ENCODE measurements around the gene TSHZ1.

- TF ChIP-seq, protein P1, sequence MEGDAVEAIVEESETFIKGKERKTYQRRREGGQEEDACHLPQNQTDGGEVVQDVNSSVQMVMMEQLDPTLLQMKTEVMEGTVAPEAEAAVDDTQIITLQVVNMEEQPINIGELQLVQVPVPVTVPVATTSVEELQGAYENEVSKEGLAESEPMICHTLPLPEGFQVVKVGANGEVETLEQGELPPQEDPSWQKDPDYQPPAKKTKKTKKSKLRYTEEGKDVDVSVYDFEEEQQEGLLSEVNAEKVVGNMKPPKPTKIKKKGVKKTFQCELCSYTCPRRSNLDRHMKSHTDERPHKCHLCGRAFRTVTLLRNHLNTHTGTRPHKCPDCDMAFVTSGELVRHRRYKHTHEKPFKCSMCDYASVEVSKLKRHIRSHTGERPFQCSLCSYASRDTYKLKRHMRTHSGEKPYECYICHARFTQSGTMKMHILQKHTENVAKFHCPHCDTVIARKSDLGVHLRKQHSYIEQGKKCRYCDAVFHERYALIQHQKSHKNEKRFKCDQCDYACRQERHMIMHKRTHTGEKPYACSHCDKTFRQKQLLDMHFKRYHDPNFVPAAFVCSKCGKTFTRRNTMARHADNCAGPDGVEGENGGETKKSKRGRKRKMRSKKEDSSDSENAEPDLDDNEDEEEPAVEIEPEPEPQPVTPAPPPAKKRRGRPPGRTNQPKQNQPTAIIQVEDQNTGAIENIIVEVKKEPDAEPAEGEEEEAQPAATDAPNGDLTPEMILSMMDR (IDR thresholded peaks at IDR 0.05), result no peak
- TF ChIP-seq POLR2A (IDR thresholded peaks at IDR 0.05), result no peak
Measured at GRCh38 chr18:75235896-75236295, 25.3 kb downstream of the TSHZ1 start.
